Mucosa of gallbladder (tissue), 1 donor: ENCODE results near the gene MEI1. TPM values are rescaled to one million over a fixed set of nuclear protein-coding genes. Genes with fewer than 3 reads are reported as not detected.
A peak's percentile ranks its signal among the peaks of the same experiment; 100 is the strongest.
"Not testable (repeated sequence)": the region's sequence is repeated elsewhere in the genome, so short reads cannot be mapped to it uniquely, and the experiment has no call there.

Experiments
- DNase-seq: peaks from one replicate; pipeline ENCODE4 v3.0.0-alpha.2; 2020; ENCODE audit warnings: low spot score
- total RNA-seq: library from RNA; stranded (reverse); gene quantifications from one replicate; pipeline ENCODE4 v1.2.1, GENCODE V29; 2021
- donor health status: DM: no; HTN: no; CAD: no.

The MEI1 gene
- total RNA-seq, 1 donor from 2014 or later: 1.4 TPM

DNA sequence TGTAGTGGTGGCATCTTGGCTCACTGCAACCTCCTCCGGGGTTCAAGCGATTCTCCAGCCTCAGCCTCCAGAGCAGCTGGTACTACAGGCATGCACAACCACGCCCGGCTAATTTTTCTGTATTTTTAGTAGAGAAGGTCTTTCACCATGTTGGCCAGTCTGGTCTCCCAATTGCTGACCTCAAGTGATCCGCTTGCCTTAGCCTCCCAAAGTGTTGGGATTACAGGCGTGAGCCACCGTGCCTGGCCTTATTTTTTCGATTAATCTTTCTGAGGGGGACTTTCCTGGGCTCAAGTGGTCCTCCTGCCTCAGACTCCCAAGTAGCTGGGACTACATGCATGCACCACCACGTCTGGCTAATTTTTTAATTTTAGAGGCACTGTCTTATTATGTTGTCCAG, 16.3 kb upstream of the MEI1 start:
- no peak for DNase-seq

DNA sequence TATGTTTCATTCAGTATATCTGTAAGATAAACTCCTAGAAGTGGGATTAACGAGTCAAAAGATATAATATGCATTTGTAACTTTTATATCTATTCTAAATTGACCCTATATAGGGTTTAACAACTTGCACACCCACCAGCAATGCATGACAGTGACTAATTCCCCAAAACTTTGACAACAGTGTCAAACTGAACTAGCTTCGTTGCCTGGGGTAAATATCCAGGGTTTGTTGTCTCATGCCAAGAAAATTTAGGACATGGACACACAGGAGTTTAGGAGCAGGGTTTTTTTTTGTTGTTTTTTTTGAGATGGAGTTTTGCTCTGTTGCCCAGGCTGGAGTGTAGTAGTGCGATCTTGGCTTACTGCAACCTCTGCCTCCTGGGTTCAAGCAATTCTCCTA, 15.7 kb upstream of the MEI1 start:
- DNase-seq: no peak

DNA sequence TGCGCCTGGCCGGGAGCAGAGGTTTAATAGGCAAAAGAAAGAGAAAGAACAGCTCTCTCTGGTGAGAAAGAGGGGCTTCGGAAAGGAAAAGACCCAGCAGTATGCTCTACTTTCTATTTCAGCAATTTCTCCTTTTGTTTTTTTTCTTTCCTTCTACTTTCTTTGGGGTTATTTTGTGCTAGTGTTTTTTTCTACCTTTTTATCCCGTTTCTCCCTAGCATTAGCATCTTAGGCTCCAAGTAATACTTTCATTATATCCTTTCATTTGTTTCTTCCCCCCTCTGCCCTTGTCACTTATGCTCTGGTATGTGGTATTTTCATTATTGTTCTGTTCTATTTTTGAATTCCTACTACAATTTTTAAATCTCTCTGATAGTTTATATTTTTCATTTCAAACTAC, 15.1 kb upstream of the MEI1 start:
- no peak for DNase-seq

DNA sequence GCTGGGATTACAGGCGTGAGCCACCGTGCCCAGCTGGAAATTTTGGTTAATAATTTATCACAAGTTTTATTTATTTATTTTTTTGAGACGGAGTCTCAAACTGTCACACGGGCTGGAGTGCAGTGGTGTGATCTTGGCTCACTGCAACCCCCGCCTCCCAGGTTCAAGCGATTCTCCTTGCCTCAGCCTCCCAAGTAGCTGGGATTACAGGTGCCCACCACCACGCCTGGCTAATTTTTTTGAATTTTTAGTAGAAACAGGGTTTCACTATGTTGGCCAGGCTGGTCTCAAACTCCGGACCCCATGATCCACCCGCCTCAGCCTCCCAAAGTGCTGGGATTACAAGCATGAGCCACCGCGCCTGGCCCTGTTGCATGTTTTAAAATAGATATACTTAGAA, 12.4 kb upstream of the MEI1 start:
- not testable (repeated sequence) for DNase-seq

DNA sequence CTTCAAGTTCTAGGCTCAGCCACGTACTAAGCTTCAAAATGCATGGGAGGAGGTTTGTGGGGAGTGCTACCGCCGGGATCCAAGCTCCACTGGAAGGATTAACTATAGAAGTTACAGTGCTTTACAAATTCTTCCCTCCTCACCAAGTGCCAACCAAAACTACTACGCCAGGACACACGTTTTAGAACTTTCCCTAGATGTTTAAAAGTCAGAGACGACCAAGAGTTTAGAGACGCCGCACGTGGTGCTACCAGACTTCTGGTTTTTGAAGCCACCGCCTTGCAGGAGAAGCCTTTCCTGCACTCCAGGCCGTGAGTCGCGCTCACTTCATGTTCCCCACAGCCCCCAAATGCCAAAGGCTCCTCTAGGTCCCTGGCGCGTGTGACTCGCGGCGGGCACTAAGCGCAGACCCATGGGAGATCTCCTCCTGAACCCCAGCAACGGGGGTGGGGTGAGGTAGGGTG, 11.4 kb upstream of the MEI1 start:
- DNase-seq: no peak

DNA sequence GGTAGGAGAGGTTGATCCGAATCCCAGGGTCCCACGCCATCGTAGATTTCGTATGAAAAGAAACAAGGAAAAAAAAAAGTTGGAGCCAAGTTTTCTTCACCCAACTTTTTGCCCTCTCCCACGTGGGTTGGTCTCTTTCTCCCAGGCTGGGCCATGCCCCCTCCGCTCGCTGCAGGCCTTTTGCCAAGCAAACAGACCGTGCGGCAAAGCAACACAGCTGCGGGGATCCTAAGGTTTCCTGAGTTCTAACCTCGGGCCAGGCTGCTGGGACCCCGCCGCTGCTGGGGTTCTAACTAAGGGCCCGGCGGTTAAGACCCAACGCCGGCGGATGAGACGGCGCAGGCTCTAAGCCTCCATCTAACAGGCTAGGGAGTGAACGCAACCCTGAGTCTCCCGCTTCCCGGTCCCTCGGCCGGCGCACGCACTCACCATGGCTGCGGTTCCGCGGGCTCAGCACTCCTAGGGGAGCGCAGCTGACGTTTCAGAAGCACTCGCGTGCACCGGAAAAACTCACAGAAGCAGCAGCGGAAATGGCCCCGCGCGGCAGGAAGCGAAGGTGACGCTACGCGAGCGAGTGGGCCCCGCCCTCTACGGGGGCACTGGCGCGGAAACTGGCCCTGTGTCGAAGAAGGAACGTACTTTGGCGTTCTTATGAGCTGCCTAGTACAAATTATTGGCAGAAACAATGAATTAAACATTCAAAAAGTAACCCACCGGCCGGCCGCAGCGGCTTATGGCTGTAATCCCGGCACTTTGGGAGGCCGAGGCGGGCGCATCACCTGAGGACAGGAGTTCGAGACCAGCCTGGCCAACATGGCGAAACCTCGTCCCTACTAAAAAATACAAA, 10.7 kb upstream of the MEI1 start, which contains the start of gene SNU13:
TSS of gene SNU13 (minus strand) at position 503 of the 847 bp plus-strand sequence. CDS start at position 432, 71 bp downstream.
- DNase-seq: peak; percentile 92

DNA sequence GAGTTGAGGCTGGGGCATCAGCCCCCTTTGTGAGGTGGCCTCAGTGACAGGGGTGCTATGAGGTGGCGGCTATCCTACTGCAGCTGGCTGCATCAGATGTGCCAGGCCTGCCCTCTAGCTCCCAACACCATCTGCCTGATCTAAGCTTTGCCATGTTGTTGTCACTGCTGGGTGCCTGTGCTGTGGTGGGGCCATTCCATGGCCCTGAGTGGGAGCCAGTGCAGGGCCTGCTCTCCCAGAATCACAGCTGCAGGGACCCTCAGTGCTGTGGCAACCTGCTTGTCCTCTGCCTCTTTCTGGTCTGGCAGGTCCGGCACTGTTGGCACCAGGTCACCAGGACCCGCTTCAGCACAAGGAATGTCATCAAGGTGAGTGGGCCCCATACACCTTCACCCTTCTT, 8.8 kb upstream of the MEI1 start:
- DNase-seq: no peak

DNA sequence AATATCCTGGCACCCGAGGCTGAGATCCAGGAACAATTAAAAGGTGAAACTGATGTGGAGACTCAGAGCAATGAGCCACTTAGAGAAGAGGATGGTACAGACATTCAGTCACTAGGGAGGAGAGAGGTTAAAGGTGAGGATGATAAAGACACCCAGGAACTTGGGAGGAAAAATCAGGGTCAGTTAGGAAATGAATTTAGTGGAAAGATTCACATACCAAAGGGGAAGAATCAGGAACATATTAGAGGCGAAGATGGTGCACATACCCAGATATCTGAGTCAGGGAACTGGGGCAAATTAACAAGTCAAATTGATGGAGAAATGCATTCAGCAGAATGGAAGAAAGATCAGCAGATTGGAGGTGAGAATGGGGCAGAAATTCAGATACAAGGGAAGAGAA, 4.1 kb upstream of the MEI1 start:
- DNase-seq: no peak

DNA sequence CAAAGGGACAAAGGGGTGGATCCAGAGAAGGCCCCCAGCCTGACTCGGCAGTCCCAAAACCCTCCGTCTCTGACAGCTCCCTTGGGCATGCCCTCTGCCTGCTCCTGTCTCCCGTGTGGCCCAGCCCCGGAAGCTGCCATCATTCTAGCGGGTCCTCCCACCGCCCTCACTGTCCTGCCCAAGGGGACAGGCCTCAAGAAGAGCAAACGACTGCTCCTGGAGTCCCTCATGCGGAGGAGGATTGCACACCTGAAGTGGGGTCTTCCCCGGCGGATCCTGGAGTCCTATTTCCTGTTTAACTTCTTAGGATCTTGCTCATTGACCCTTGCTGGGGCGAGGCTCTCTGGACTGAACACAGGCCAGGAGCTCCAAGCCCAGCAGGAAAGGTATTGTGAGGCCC, 2.6 kb upstream of the MEI1 start:
- DNase-seq: no peak

DNA sequence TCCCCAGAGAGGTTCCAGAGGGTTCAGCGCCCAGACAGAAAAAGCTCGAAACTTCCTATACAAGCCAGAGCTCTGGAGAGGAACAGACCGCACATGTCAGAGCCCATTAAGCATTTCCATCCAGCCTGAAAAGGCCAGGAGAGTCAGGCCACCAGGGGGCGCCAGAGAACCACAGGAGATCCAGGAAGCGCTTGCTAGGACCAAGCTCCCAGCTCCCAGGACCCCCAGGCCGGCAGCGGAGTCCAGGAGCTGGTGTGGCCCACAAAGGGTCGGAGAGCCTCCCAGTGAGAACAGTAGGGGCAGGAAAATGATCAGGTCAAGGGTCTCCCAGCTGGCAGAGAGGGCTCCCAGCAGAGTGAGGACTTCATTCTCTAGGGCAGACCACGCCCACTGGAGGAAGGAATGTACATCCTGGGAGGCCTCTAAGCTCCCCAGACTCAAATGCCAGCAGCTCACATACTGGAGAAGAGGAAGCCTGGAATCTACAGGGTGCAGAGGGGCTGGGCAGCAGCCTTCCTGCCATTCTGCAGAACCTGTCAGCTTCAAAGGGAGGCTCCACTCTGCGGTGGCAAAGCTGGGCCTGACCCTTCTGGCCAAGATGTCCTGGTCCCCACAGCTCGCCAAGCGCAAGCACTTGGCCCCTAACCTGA, 2.1 kb upstream of the MEI1 start:
- peak; percentile 94 for DNase-seq

DNA sequence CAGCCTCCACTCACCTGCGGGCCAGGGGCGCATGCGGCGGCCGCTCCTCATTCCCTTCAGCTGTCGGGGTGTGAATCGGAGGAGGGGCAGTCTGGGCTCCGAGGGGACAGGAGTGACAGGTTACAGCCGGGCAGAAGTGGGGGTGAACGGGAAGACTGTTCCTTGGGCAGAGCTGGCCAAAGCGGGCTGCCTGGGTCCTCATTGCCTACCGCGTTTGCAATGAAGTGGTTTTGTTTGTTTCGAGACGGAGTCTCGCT, 733 bp downstream of the MEI1 start:
- no peak for DNase-seq

DNA sequence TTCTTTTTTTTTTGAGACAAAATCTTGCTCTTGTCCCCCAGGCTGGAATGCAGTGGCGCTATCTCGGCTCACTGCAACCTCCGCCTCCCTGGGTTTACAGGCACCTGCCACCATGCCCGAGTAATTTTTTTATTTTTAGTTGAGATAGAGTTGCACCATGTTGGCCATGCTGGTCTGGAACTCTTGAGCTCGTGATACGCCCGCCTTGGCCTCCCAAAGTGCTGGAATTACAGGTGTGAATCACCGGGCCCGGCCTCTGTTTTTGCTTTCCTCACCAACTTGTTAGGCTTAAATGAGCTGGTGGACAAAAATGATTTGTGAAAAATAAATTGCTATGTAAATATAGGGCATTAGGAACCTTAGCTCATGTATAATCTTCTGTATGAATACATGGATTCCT, 3.5 kb downstream of the MEI1 start:
- DNase-seq: no peak

DNA sequence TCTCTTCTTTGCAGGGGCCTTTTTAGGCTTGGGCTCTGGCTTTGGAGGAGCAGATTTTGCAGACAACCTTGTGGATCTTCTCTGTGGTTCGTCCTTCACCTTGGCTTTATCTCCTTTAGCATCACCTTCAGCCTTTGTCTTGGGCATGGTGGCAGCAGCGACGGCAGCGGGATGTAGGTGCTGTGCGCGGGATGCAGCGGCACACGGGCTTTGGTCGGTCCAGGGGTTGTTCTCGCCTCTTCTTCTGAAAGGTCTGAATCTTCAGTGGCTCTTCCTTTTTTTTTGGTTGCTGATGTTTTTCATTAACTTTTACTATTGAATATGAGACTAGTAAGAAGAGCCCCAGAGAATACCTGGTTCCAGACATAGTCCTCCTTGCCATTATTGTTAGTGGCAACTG, 10.0 kb downstream of the MEI1 start:
- no peak for DNase-seq

DNA sequence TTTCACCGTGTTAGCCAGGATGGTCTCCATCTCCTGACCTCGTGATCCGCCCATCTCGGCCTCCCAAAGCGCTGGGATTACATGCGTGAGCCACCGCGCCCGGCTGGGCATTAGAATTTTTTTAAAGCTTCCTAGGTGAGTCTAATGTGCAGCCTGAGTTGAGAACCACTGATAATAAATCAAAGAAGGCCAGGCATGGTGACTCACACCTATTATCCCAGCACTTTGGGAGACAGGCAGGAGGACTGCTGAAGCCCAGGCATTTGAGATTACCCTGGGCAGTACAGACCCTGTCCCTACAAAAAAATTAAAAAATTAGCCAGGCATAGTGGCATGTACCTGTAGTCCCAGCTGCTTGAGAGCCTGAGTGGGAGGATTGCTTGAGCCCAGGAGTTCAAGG, 13.7 kb downstream of the MEI1 start:
- DNase-seq: no peak

DNA sequence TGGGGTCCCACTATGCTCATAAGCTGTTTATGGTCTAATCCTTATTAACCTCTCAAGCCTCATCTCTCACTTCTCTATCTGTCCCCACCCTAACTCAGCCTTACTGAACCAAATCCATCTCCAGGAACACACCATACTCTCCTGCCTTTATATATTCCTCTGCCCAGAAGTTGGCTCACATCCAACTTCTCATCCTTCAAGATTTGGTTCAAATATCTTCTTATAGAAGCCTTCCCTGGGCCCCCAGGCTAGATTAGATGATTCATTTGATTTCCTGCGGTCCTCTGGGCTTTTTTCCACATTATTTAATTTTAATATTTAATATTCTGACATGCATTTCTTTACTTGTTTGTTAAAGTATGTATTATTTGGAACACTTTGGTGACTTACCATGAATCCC, 23.2 kb downstream of the MEI1 start:
- DNase-seq: no peak

DNA sequence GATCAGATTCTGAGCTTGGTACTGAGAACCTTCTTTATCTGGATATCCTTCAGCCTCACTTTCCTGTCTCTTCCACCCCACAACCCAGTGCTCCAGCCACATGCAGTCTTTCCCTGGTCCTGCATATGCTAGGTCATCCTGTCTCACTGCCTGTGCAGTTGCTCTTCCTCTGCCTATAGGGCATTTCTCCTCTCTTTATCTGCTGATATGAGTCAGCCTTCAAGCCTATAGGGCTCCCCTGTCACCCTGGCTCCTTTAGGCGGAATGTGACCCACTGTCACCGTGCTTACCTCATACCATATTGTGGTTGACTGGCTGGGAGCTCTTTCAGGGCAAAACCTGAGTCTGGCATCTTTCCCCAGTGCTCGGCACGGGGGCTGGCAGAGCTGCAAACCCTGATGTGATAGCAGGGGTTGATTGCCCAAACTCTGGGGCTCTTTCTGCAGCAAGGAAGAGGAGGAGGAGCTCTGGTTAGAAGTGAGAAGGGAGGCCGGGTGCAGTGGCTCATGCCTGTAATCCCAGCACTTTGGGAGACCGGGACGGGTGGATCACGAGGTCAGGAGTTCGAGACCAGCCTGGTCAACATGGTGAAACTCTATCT, 26.3 kb downstream of the MEI1 start:
- no peak for DNase-seq

DNA sequence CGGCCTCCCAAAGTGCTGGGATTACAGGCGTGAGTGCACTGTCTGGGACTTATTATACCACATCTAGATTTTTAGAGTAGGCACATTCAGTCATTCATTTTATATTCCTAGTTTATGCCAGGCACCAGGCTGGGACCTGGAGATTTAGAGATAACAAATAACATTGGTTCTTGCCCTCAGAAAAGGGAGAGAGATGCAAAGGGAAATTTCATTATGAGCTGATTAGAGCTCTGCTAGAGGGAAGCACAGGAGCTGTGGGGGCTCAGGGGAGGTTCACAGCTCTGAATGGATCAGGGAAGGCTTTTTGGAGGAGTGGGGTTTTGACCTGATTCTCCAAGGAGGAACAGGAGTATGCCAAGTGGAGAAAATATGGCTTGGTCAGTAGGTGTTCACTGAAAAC, 32.3 kb downstream of the MEI1 start:
- no peak for DNase-seq

DNA sequence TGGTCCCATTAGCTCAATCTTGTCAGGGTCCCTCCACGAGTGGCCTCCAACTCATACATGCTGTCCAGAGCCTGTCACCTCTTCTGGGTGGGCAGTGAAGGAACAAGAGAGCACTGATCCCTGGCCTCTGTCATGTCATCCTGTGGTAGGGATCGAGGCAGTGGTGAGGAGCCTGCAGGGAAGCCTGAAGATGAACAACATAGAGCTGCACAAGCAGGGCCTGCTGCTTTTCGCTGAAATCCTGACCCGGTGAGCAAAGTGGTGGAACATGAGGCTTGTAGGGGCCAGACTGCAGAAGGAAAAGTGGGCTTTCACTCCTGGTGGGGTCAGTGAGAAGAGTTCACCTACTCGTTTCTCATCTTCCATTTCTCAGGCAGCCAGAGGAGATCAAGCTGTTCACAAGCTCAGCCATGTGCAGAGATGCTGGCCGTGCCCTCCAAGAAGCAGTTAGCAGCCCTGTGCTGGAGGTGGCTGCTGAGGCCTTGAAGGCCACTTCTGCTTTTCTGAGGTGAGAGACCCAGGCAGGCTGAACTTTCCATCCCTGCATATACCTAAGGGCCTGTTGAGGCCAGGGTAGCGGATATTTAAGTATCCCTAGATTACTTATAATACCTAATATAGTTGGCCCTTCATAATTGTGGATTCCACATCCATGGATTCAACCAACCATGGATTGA, 32.9 kb downstream of the MEI1 start:
- no peak for DNase-seq

DNA sequence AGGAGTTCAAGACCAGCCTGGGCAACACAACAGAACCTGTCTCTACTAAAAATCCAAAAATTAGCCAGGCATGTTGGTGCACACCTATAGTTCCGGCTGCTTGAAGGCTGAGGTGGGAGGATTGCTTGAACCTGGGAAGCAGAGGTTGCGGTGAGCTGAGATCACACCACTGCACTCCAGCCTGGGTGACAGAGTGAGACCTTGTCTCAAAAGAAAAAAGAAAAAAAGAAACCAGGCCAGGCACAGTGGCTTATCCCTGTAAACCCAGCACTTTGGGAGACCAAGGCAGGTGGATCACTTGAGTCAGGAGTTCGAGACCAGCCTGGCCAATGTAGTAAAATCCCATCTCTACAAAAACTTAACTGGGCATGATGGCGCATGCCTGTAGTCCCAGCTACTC, 33.9 kb downstream of the MEI1 start:
- DNase-seq: not testable (repeated sequence)

DNA sequence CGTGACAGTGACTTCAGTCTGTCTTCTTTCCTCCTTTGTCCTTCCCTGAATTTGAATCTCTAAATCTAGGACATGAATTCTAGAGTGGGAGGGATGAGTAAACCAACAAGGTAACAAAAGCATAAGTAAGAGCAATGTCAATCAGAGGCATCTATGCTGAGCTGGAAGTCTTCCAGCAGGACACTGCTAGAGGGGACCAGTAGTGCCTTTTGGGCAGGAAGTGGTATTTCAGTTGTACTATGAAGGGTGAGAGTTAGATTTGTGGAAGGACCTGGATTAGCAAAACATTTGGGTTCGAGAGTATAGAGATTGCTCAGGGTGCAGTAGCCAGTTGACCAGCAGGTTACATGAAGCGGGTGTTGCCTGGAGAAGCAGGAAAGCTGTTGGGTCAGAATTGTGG, 40.3 kb downstream of the MEI1 start:
- no peak for DNase-seq

DNA sequence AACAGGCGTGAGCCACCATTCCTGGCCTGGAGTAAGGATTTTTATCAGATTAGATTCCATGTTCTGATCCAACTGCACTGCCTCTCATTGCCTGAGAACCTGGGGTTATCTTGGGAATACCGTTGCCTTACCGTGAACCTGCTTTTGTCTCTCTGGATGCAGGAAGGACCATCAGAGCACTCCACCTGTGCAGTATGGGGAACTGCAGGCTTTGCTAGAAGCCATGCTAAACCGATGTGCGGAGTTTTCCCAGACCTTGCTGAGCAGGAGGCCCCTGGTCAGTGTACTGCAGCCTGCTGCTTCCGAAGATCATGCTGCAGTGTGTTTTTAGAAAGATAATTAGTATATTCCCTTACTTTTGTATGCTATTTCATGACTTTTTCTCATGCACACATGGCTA, 43.6 kb downstream of the MEI1 start:
- DNase-seq: no peak

DNA sequence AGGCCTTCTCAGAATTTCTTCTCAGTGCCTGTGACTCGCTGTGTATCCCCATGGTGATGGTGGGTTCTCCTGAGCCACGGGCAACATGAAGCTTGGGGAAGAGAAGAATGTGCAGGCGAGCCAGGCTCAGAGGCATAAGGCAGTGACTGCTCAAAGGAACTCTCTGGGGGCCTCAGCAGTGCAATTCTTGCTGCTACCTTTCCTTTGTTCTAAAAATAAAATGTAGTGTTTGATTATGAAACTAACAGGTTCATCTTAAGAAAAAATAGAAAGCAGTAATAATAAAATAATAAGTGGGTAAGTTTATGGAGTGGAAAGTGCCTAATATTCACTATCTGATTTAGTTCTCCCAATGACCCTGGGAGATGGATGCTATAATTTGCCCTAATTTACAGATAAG, 46.7 kb downstream of the MEI1 start:
- no peak for DNase-seq
